ENCODE results near the gene DBNL.
"Not testable (repeated sequence)": the region's sequence is repeated elsewhere in the genome, so short reads cannot be mapped to it uniquely, and the experiment has no call there.

DBNL gene

DNA sequence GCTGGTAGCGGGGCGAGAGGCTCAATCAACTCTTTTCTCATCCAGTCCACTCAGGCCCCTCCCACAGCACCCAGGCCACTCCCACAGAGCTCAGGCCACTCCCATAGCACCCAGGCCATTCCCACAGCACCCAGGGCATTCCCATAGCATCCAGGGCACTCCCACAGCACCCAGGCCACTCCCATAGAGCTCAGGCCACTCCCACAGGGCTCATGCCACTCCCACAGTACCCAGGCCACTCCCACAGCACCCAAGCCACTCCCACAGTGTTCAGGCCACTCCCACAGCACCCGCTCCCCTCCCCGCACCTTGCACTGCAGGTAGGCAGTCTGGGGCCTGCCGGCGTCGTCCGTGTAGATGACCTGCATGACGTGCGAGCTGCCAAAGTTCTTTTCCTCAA is 8.1 kb upstream of the DBNL start:
- ATAC-seq (replicated peaks), result peak; percentile 11 to 22
- peaks cover 11 to 18% of the 10 kb centered on the region in 2 donors for H3K36me3 Mint-ChIP-seq
- peak; percentile 24 for DNase-seq
- not testable (repeated sequence) for H3K27me3 Mint-ChIP-seq, H3K27ac Mint-ChIP-seq, H3K4me1 Mint-ChIP-seq, H3K9me3 Mint-ChIP-seq, H3K4me3 Mint-ChIP-seq

DNA sequence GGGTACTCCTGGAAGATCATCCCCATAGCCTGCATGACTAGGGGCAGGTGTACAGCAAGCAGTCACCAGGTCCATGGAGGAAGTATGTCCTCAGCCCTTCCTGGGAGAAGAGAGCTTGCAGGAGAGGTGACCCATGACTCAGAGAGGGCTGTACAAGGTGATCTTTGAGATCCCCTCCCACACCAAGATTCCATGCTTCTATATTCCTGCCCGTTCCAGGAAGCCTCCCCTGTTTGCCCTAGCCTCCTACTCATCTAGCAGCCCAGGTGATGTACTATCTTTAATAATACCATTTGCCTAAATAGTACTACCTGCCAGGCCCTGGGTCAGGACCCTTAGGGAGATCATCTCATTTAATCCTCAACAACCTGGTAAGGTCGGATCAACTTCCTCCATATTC is 6.6 kb upstream of the DBNL start:
- not testable (repeated sequence) for H3K4me1 Mint-ChIP-seq; DNase-seq; H3K27ac Mint-ChIP-seq; ATAC-seq (replicated peaks); H3K27me3 Mint-ChIP-seq; H3K4me3 Mint-ChIP-seq; H3K9me3 Mint-ChIP-seq
- peaks cover 11 to 18% of the 10 kb centered on the region in 2 donors for H3K36me3 Mint-ChIP-seq

DNA sequence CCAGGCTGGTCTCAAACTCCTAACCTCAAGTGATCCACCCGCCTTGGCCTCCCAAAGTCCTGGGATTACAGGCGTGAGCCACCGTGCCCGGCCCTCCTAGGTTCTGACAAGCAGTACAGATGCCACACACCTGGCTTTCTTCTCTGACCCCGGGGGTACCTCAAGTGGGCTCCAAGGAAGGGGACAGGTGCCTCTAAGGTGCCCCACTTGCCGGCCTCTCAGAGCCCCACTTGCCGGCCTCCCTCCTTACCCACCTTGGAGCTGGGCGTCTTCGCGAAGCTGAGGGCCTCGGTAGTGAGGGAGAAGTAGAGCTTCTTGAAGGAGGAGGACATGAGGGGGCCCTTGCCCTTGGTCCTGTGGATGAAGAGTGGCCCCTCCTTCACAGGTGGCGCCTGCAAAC is 5.9 kb upstream of the DBNL start:
- not testable (repeated sequence) for H3K27me3 Mint-ChIP-seq; H3K9me3 Mint-ChIP-seq; DNase-seq; ATAC-seq (replicated peaks); H3K4me3 Mint-ChIP-seq; H3K27ac Mint-ChIP-seq; H3K4me1 Mint-ChIP-seq
- peaks cover 9 to 15% of the 10 kb centered on the region in 2 donors for H3K36me3 Mint-ChIP-seq

DNA sequence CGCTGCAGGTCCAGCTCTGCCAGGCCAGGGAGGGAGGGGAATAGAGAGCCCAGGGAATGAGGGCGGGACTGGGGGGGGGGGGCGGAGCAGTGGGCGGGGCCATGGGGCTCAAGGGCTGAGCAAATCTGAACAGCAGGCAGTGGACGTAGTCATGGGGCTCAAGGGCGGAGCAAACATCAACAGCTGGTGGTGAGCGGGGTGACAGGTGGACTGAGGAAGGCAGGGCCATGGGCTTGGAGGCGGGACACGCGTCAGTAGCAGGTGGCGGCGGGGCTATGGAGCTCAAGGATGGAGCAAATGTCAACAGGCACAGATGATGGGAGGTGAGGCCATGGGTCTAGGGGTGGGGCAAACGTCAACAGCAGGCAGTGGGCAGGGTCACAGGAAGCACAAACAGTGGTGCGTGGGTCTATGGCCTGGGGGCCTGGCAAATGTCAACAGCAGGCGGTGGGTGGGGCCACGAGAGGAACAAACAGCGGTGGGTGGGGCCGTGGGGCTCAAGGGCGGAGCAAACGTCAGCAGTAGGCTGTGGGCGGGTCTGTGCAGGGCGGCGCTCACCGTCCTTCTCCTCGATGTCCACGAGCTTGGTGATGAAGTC is 5.4 kb upstream of the DBNL start:
- Mint-ChIP-seq H3K4me1 (peaks cover 9 to 15% of the 10 kb centered on the region in 2 donors), H3K36me3 (peaks cover 7 to 13% of the 10 kb centered on the region in 2 donors), H3K27ac (peak overlapping the region; percentile 76), H3K4me3 (peak overlapping the region; percentile 71 to 74)
- peak; percentile 74 to 81 for ATAC-seq (replicated peaks)
- H3K27me3 Mint-ChIP-seq, H3K9me3 Mint-ChIP-seq: not testable (repeated sequence)
- peak; percentile 83 for DNase-seq

DNA sequence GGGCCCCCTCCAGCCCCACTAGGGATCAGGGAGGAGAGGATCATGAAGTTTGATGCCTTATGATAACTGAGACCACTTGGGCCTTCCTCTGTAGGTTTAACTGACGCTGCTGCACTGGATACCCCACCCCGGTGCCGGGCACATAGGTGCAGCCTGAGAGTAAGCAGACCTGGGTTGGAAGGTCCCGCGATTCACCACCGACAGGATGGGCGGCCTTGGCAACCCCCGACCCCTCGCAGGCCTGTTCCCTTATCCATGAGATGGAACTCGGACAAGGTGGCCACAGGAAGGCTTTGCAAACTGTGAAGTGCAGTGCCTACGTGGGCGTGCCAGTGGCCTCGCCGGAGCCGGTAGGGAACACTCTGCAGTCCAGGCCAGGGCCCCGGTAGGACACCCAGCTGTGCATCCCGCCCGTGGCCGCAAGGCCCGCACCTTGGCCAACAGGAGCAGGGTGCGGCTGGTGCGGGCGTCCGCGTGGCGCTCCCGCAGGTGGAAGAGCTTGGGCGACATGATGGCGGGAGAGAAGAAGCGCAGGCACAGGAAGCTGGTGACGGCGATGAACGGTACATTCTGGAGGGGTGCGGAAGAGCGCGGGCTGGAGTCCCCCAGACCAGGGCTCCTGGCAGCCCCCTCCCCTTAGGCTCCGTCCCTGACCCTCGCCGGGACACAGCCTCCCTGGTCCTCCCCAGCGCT is 4.6 kb upstream of the DBNL start:
- peak; percentile 12 to 15 for ATAC-seq (replicated peaks)
- H3K4me1 Mint-ChIP-seq, result peaks cover 9 to 15% of the 10 kb centered on the region in 2 donors
- H3K36me3 Mint-ChIP-seq, result peaks cover 8 to 11% of the 10 kb centered on the region in 2 donors
- H3K27ac Mint-ChIP-seq, H3K9me3 Mint-ChIP-seq, H3K27me3 Mint-ChIP-seq, DNase-seq: not testable (repeated sequence)
- peak overlapping the region; percentile 87 to 88 for H3K4me3 Mint-ChIP-seq

DNA sequence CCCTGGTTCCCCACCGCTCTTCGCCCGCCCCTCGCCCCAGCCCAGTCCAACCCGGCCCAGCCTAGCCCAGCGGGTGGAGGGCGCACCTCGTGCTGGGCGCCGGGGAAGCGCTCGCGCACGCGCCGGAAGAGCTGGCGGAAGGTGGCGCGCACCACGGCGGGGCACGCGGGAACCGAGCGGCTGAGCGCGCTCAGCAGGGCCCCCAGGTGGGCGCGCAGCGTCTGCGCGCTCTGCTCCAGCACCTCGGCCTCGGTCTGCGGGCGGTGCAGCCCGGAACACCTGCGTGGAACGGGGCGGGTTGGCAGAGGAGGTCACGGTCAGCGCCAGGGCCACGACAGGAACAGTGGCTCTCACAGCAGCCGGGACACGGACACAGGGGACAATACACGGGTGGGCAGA is 4.0 kb upstream of the DBNL start:
- not testable (repeated sequence) for H3K27me3 Mint-ChIP-seq, H3K9me3 Mint-ChIP-seq
- DNase-seq, result peak; percentile 51
- peaks cover 9 to 17% of the 10 kb centered on the region in 2 donors for H3K4me1 Mint-ChIP-seq
- H3K4me3 Mint-ChIP-seq, result peak overlapping the region; percentile 87 to 88
- H3K27ac Mint-ChIP-seq, result peak overlapping the region; percentile 95
- peaks cover 9 to 10% of the 10 kb centered on the region in 2 donors for H3K36me3 Mint-ChIP-seq
- ATAC-seq (replicated peaks), result peak; percentile 51 to 60

DNA sequence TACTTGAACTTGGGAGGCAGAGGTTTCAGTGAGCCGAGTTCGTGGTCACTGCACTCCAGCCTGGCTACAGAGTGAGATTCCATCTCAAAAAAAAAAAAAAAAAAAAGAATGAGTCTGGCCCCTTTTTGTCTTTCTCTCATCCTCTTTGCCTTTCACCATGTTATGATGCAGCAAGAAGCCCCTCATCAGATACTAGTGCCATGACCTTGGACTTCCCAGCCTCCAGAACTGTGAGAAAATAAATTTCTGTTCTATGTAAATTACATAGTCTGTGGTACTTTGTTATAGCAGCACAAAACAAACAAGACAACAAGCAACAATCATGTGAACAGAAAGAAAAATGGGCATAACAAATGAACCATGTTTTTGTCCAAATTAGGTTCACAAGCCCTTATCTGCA is 2.3 kb upstream of the DBNL start:
- Mint-ChIP-seq H3K4me1 (peaks cover 25 to 34% of the 10 kb centered on the region in 2 donors), H3K27ac (no peak overlapping the region), H3K27me3 (no peaks in the 10 kb centered on the region), H3K36me3 (peaks cover 19 to 23% of the 10 kb centered on the region in 2 donors), H3K4me3 (no peak overlapping the region), H3K9me3 (no peaks in the 10 kb centered on the region)
- ATAC-seq (replicated peaks), result no peak
- no peak for DNase-seq

DNA sequence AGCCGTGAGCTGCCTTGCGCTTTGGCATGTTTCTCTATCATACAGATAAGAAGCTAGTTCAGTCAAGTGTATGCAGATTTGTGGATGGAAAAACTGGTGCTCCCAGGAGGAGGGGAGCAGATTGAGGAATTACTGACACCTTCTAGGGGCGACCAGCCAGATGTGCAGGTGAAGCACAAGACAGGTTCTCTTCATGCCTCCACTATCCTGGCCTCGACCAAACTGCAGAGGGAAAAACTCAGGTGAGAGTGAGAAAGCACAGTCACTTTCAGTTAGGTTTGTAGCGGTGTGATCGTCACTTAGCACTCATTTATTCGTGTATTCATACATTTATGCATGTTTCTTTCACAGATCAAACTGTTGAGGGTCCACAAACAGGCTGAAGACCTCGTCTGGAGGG is 600 bp upstream of the DBNL start:
- no peak for ATAC-seq (replicated peaks)
- no peaks in the 10 kb centered on the region for H3K9me3 Mint-ChIP-seq

DNA sequence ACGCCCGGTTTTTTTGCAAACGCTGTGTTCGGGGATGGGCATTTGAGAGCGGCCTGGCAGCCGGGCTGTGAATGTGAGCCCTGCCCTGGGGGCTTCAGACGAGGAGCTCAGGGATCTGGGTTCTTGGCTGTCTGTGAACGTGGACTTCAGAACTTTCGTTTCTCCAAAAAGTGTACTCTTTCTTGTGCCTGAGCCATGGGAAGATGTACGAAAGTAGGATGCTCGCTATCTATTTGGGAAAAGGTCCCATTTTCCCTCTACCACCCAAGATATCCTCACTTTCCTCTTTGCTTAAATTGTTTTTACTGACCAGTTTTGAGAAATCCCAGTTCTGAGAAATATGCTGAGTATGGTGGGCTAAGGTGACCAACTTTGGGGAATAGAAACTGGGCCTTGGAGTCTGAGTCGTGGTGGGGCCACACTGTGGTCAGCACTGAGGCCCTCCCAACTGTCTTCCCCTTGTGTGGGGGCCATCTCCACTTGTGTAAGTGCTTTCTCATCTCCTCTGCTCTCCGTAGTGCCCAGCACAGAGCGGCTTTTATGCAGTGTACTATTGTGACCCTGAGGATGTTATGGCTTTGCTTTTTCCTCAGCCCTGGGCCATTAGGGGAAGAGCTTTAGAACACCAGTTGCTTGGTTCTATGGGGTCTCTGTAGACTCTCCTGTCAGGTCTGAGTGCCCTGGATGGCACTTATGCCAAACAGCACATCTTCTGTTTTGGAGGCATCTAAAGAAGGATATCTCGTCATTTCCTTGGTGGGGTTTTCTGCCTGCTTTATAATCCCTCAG is 918 bp downstream of the DBNL start:
- DNase-seq, result no peak
- H3K27ac Mint-ChIP-seq, result peak overlapping the region; percentile 98
- no peaks in the 10 kb centered on the region for H3K9me3 Mint-ChIP-seq
- ATAC-seq (replicated peaks), result no peak
- H3K36me3 Mint-ChIP-seq, result peaks cover 33 to 41% of the 10 kb centered on the region in 2 donors
- H3K27me3 Mint-ChIP-seq, result no peaks in the 10 kb centered on the region
- H3K4me3 Mint-ChIP-seq, result peak overlapping the region; percentile 87 to 91
- peaks cover 42 to 66% of the 10 kb centered on the region in 2 donors for H3K4me1 Mint-ChIP-seq

More for the DNA sequence above, 600 bp upstream of the DBNL start:
- Mint-ChIP-seq H3K27me3 (no peaks in the 10 kb centered on the region), H3K4me1 (peaks cover 35 to 51% of the 10 kb centered on the region in 2 donors), H3K4me3 (peak overlapping the region; percentile 87 to 91), H3K27ac (peak overlapping the region; percentile 98), H3K36me3 (peaks cover 30 to 33% of the 10 kb centered on the region in 2 donors)
- DNase-seq, result no peak

DNA sequence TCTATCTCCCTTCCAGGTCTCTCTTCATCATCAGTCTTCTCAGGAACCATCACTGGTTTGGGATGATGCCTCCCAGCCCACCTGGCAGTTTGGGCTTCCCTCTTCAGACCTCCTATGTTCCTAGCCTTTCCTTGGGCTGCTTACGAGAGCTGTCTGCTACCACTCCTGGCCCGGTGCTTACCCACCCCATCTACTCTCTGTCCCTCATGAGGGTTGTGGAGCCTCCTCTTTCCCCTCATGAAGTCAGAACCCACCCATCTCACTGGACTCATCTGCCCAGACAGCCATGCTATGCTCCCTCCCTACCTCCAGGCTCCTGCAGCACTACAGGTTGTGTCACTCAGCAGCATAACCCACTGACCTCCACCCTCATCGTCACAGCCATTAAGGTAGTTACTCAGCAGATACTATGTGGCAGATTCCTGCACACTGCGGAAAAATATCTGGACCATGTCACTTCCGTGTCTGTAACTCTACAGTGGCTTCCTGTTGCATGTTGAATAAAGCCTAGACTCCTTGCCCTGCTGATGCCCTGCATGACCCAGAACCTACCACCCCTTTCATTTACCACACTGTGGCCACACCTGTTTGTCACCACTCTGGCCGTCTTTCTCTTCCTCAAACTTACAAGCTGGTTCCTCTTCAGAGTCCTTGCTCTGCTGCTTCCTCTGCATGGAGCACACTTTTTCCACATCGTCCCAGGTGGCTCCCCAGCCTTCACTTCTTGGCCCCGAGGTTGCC is 2.0 kb downstream of the DBNL start:
- H3K4me1 Mint-ChIP-seq, result peaks cover 46 to 69% of the 10 kb centered on the region in 2 donors
- no peaks in the 10 kb centered on the region for H3K9me3 Mint-ChIP-seq
- H3K36me3 Mint-ChIP-seq, result peaks cover 42 to 43% of the 10 kb centered on the region in 2 donors
- H3K27me3 Mint-ChIP-seq, result no peaks in the 10 kb centered on the region
- peak; percentile 91 to 92 for ATAC-seq (replicated peaks)
- DNase-seq, result peak; percentile 81
- peak overlapping the region; percentile 87 to 91 for H3K4me3 Mint-ChIP-seq
- H3K27ac Mint-ChIP-seq, result peak overlapping the region; percentile 98

DNA sequence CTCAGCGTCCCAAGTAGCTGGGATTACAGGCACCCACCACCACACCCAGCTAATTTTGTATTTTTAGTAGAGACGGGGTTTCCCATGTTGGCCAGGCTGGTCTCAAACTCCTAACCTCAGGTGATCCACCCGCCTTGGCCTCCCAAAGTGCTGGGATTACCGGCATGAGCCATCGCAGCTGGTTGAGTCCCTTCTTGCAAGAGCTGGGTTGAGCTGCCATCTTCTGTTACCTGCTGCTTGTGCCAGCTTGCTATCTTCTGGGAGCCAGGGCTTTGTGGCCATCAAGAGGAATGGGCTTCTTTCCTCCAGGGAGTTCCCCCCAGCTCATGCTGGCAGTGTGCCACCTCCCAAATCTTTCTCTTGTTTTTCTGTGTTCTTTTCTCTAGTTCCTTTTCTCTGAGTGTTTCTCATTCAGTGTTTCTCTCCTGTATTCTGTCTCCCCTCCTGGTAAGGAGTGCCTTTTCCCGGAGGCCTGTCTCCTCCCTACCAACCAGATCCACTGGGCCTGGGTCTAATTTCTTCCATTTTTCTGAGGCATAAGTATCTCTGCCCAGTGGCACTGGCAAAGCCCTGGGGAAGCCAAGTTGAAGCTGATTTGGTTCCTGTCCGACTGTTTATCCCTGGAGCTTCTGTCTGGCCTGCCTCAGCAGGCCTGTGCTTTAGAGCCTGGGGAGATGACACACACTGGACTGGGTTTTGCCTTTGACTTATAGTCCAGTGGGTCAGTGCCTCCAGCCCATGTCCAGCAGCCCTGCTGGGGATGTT is 3.7 kb downstream of the DBNL start:
- ATAC-seq (replicated peaks) (no peak), DNase-seq (no peak)
- Mint-ChIP-seq H3K9me3 (no peaks in the 10 kb centered on the region), H3K4me1 (peaks cover 54 to 85% of the 10 kb centered on the region in 2 donors), H3K27me3 (no peaks in the 10 kb centered on the region), H3K36me3 (peaks cover 53 to 55% of the 10 kb centered on the region in 2 donors), H3K27ac (peak overlapping the region; percentile 87), H3K4me3 (peak overlapping the region; percentile 67 to 87)

DNA sequence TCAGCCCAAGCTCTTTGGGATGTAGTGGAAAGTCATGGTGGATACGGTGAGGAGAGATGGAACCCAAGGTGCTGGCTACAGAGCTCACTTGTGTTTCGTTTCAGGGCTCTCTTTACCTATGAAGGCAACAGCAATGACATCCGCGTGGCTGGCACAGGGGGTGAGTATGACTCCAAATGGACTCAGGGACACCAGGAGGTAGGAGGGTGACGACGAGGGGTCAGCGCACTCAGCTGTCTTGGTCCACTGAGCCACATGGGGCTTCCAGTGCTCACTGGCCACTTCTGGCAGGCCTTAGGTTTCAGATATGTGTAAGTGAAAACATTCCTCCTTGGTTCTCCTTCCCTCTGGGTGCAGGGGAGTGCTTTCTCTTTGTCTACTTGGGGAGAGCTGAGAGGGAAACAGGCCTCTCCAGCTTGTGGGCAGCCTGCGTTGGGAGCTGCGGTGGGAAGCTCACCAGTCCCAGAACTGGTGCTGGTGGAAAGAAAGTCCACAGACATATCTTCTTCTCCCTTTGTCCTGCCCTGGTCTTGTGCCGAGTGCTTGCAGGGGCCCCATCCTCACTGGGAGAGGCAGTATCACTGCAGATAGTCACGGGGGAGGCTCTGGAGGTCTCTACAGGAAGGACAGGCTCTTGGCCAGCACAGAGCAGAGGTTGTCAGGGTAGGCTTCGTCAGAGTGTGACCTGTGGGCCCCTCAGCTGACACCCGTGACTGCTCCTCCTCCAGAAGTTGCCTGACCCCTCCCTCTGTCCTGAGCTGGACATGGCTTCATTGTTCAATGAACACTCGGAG is 5.8 kb downstream of the DBNL start:
- DNase-seq (no peak), ATAC-seq (replicated peaks) (no peak)
- Mint-ChIP-seq H3K4me3 (no peak overlapping the region), H3K27ac (peak overlapping the region; percentile 62), H3K36me3 (peaks cover 60 to 66% of the 10 kb centered on the region in 2 donors), H3K4me1 (peaks cover 54 to 87% of the 10 kb centered on the region in 2 donors), H3K9me3 (no peaks in the 10 kb centered on the region), H3K27me3 (no peaks in the 10 kb centered on the region)
